Adrenal gland (tissue), 12 donors: ENCODE results near the gene ABLIM1. TPM values are rescaled to one million over a fixed set of nuclear protein-coding genes. Genes with fewer than 3 reads are reported as not detected.

Source experiments
- DNase-seq, 7 donors: peaks; one replicate each; pipeline ENCODE4 v3.0.0-alpha.2; 2019 to 2020
- H3K27ac ChIP-seq, 5 donors: fragments of 200-600 bp; sonication (generic) in 4 of 5; 1 replicate in 3 of 5; 2 replicates in 2 of 5; pipeline versions ENCODE4 v1.5.1 to v1.8.0; 2016 to 2020; ENCODE audit warnings: mild to moderate bottlenecking in 1 of 5
- H3K27me3 ChIP-seq: fragments of 200-600 bp; 2 replicates; pipeline ENCODE4 v1.8.0; 2021
- H3K36me3 ChIP-seq, 2 donors: fragments of 200-600 bp; replicated peaks in 1 of 2; 1 replicate in 1 of 2; 2 replicates in 1 of 2; pipeline versions ENCODE4 v1.5.1 to v1.8.0; 2018 to 2022
- H3K4me1 ChIP-seq, 2 donors: fragments of 200-600 bp; replicated peaks in 1 of 2; 1 replicate in 1 of 2; 2 replicates in 1 of 2; pipeline versions ENCODE4 v1.5.1 to v1.8.0; 2018 to 2021
- H3K4me3 ChIP-seq, 4 donors: fragments of 200-600 bp; sonication (generic) in 3 of 4; one replicate each; pipeline ENCODE4 v1.5.1; 2016 to 2018
- H3K9me3 ChIP-seq, 3 donors: fragments of 200-600 bp; sonication (generic) in 1 of 3; replicated peaks in 1 of 3; 1 replicate in 2 of 3; 2 replicates in 1 of 3; pipeline versions ENCODE4 v1.5.1 to v1.8.0; 2016 to 2021
- POLR2A ChIP-seq, 2 donors: fragments of 450-650 bp; IDR thresholded peaks; one replicate each; pipeline ENCODE4 v1.6.1; 2017; ENCODE audit warnings: antibody characterized with exemption in 2 of 2, mild to moderate bottlenecking in 2 of 2, moderate library complexity in 1 of 2
- WGBS, 4 donors: extraction: QIAGEN DNeasy Blood & Tissue Kit in 2 of 4; methylation state at CpG; one replicate each; pipeline versions ENCODE4 v1.1.5 to v1.1.7; 2013 to 2017; 5-methylcytosine and 5-hydroxymethylcytosine counted together
- intact Hi-C, 2 donors: fragments of 100-400 bp; cut with DNase I; formaldehyde crosslinking; loops; one replicate each; pipeline versions ENCODE4 v1.14.1 to v1.15.0; 2022 to 2023
- polyA plus RNA-seq, 3 donors: library from polyadenylated mRNA; stranded (reverse); fragments of 200-250 nt in 2 of 3; fragments of 350-450 nt in 1 of 3; fragmentation: Illumina TruSeq in 1 of 3; extraction: RNeasy Lipid Tissue Mini Kit (QIAGEN cat#74804) in 1 of 3; gene quantifications; one replicate each; pipeline ENCODE4 v1.2.3, GENCODE V29; 2013 to 2014
- total RNA-seq, 9 donors: library from RNA; depleted of rRNA in 4 of 9; stranded (reverse); fragments of >200 nt in 4 of 9; fragments of 120-200 nt in 1 of 9; fragmentation: NEBNext Ultra II Directional in 1 of 9; extraction: Animal tissue kit (Norgen Biotek cat#: 25700) in 1 of 9; gene quantifications; one replicate each; pipeline versions ENCODE4 v1.1.0 to v1.2.4, GENCODE V29; 2013 to 2023
- TF ChIP-seq, protein P1 (sequence below), 6 experiments: fragments of 450-650 bp in 4 of 6; fragments of 200-600 bp in 2 of 6; sonication (generic) in 1 of 6; IDR thresholded peaks; 1 replicate in 5 of 6; 2 replicates in 1 of 6; pipeline versions ENCODE4 v1.5.1 to v1.8.0; 2016 to 2021; ENCODE audit warnings: antibody characterized with exemption in 6 of 6, mild to moderate bottlenecking in 2 of 6, moderate library complexity in 1 of 6
- donor health status: healthy with polysubstance abuse.
- donor health status: Bipolar disorder and iron deficiency.
- donor health status: DM: yes; HTN: yes; CAD: no.
- donor health status: DM: no; HTN: no; CAD: no.
- donor health status: DM: no; HTN: no; CAD: no.
- donor health status: DM: yes; HTN: yes; CAD: no.

Gene ABLIM1
- total and polyA plus RNA-seq, 12 donors: 7.9 to 430 (median 185) TPM

DNA sequence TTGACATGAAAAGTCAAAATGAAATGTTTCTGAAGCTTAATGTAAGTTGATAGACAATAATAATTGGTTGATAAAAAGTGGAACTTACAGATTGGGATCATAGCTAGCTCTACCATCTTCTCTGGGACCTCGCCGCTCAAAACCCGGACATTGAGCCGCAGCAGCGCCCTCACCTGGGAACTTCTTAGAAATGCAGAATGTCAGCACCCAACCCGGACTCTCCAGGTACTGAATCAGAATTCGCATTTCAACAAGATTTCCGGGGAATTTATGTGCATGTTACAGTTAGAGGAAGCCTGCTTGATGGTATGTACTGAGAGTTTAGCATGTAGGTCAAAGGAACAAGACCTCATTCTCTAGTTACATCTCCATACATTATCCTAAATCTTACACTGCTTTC is 36.7 kb upstream of the ABLIM1 start:
- Histone ChIP-seq H3K9me3 (no peaks in the 10 kb centered on the region), H3K27me3 (no peaks in the 10 kb centered on the region), H3K27ac (no peak overlapping the region), H3K4me3 (no peak overlapping the region), H3K36me3 (no peaks in the 10 kb centered on the region), H3K4me1 (peaks cover 28 to 35% of the 10 kb centered on the region in 2 donors)
- intact Hi-C loops: loop anchor here in 1 of 2 donors (10.0 kb wide), 1 partner anchor 220 kb away; no protein-coding TSS in a partner anchor
- 42 to 63% (median 52%) methylated on average over 8 of the region's 8 CpGs for WGBS, 4 donors
- no peak for TF ChIP-seq POLR2A (IDR thresholded peaks at IDR 0.05)
- TF ChIP-seq, protein P1, sequence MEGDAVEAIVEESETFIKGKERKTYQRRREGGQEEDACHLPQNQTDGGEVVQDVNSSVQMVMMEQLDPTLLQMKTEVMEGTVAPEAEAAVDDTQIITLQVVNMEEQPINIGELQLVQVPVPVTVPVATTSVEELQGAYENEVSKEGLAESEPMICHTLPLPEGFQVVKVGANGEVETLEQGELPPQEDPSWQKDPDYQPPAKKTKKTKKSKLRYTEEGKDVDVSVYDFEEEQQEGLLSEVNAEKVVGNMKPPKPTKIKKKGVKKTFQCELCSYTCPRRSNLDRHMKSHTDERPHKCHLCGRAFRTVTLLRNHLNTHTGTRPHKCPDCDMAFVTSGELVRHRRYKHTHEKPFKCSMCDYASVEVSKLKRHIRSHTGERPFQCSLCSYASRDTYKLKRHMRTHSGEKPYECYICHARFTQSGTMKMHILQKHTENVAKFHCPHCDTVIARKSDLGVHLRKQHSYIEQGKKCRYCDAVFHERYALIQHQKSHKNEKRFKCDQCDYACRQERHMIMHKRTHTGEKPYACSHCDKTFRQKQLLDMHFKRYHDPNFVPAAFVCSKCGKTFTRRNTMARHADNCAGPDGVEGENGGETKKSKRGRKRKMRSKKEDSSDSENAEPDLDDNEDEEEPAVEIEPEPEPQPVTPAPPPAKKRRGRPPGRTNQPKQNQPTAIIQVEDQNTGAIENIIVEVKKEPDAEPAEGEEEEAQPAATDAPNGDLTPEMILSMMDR (IDR thresholded peaks at IDR 0.05): peak; percentile 24 to 54 (median 46)
- peak in 3 of 7 donors; percentile 46 to 57 (median 49) for DNase-seq

DNA sequence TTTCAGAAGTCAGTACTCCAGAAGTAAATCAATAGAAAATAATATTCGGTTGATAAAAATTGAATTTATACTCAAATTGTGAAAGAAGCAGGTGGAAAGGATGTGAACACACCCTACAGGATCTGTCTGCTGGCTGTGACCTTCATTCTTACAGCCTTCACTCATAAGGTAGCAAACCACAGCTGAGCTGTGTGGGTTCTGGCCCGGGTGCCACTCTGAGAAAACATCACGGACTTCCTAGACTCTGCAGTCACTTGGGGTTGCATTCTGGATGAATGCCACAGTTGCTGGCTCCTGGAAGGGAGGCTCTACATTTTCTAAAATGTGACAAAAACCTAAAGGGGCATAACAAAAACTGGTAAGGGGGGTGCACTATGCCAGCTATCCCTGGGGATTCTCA is 36.0 kb upstream of the ABLIM1 start:
- no peak for DNase-seq
- H3K27me3 ChIP-seq: no peaks in the 10 kb centered on the region
- H3K4me1 ChIP-seq: peaks cover 28 to 35% of the 10 kb centered on the region in 2 donors
- intact Hi-C loops: loop anchor here in 1 of 2 donors (10.0 kb wide), 1 partner anchor 219 kb away; no protein-coding TSS in a partner anchor
- H3K4me3 ChIP-seq: no peak overlapping the region
- TF ChIP-seq, protein P1 (IDR thresholded peaks at IDR 0.05): no peak
- TF ChIP-seq POLR2A (IDR thresholded peaks at IDR 0.05): no peak
- H3K36me3 ChIP-seq: no peaks in the 10 kb centered on the region
- H3K9me3 ChIP-seq: no peaks in the 10 kb centered on the region
- H3K27ac ChIP-seq: no peak overlapping the region
- 48 to 74% (median 57%) methylated on average over 3 of the region's 3 CpGs for WGBS, 4 donors

DNA sequence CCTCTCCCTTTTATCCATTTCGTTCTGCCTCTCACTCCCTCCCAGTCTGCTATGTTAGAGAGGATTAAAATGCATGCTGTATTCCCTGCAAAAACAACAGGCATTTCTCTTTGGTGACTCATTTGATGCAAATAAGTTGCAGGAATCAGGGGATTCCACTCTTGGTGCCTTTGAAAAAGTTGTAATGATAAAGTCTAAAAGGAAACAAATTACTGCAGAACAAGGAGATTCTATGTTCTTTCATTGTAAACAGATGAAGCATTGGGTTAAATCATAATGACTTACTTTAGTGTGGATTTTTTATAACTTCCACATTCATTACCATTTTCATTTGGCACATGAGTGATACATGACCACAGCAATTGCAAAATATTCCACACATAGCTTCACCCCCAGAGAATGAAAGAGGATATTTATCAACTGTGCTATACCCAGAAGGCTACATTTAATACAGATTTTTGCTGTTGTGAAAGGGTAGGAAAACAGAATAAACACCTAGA is 33.4 kb upstream of the ABLIM1 start:
- H3K4me3 ChIP-seq: no peak overlapping the region
- H3K36me3 ChIP-seq: no peaks in the 10 kb centered on the region
- WGBS, 4 donors: 58 to 85% (median 66%) methylated on average over 1 of the region's 1 CpG
- no peaks in the 10 kb centered on the region for H3K27me3 ChIP-seq
- peaks cover 26 to 29% of the 10 kb centered on the region in 2 donors for H3K4me1 ChIP-seq
- TF ChIP-seq POLR2A (IDR thresholded peaks at IDR 0.05): no peak
- TF ChIP-seq, protein P1 (IDR thresholded peaks at IDR 0.05): no peak
- no peaks in the 10 kb centered on the region for H3K9me3 ChIP-seq
- intact Hi-C loops: loop anchor here in 1 of 2 donors (10.0 kb wide), 1 partner anchor 217 kb away; no protein-coding TSS in a partner anchor
- no peak overlapping the region for H3K27ac ChIP-seq
- DNase-seq: no peak

DNA sequence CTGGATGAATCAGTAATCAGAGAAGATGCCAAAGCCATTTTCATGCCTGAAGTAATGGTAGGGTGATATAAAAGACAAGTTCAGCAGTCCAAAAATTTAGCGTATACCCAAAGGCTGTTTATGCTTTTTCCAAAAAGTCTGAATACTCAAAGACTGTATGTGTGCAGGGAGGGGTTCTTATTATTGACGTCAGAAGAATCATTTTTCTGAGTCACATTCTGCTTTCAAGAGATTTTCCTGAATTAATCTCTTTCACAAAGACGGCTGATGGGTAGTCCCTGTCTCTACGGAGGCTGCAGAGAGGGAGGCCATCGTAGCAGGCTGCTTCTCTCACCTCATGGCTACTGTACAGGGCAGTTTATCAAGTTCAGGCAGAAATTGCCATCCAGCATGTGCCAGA is 30.7 kb upstream of the ABLIM1 start:
- no peak for TF ChIP-seq POLR2A (IDR thresholded peaks at IDR 0.05)
- TF ChIP-seq, protein P1 (IDR thresholded peaks at IDR 0.05): no peak
- 47 to 74% (median 62%) methylated on average over 5 of the region's 5 CpGs for WGBS, 4 donors
- intact Hi-C loops: no loop called here
- no peak overlapping the region for H3K27ac ChIP-seq
- DNase-seq: no peak
- H3K27me3 ChIP-seq: no peaks in the 10 kb centered on the region
- no peaks in the 10 kb centered on the region for H3K9me3 ChIP-seq
- H3K36me3 ChIP-seq: no peaks in the 10 kb centered on the region
- H3K4me1 ChIP-seq: peaks cover 40 to 43% of the 10 kb centered on the region in 2 donors
- H3K4me3 ChIP-seq: no peak overlapping the region
